ENCODE data around the gene NPHS1.
"Not testable (repeated sequence)": the region's sequence is repeated elsewhere in the genome, so short reads cannot be mapped to it uniquely, and the experiment has no call there.

NPHS1 gene

GRCh38 chr19:35888398-35888797, 36.1 kb upstream of the NPHS1 start:
- H3K4me3 Mint-ChIP-seq: no peak overlapping the region
- peaks cover 20% of the 10 kb centered on the region for H3K4me1 Mint-ChIP-seq (ENCODE audit: low read depth)
- H3K9me3 Mint-ChIP-seq: no peaks in the 10 kb centered on the region
- H3K27me3 Mint-ChIP-seq: no peaks in the 10 kb centered on the region
- H3K36me3 Mint-ChIP-seq (ENCODE audit: low read depth): peaks cover 80% of the 10 kb centered on the region
- peak overlapping the region; percentile 34 for H3K27ac Mint-ChIP-seq
- intact Hi-C loops (cut with micrococcal nuclease): no loop called here

DNA sequence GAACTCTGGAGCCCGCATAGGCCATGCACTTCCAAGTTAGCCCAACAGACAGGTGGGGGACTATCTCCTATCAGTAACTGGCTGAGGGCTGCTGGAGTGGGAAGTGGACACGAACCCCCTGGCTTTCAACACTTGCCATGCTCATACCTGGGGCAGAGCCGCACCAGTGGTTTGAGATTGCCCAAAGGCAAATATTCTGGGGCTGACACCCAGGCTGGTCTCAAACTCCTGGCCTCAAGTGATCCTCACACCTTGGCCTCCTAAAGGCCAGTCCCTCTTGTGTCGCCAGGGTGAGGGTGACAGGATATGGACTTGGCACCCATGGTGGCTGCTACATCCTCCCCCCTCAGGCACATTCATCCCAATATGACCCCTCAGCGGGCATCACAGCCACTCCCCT, 34.9 kb upstream of the NPHS1 start:
- no peaks in the 10 kb centered on the region for H3K9me3 Mint-ChIP-seq
- no peak overlapping the region for H3K27ac Mint-ChIP-seq
- no peaks in the 10 kb centered on the region for H3K27me3 Mint-ChIP-seq
- H3K36me3 Mint-ChIP-seq (ENCODE audit: low read depth): peaks cover 68% of the 10 kb centered on the region
- no peak overlapping the region for H3K4me3 Mint-ChIP-seq
- H3K4me1 Mint-ChIP-seq (ENCODE audit: low read depth): peaks cover 10% of the 10 kb centered on the region
- intact Hi-C loops (cut with micrococcal nuclease): no loop called here

- H3K36me3 Mint-ChIP-seq (ENCODE audit: low read depth): peaks cover 55% of the 10 kb centered on the region
- H3K27me3 Mint-ChIP-seq: no peaks in the 10 kb centered on the region
- intact Hi-C loops (cut with micrococcal nuclease): no loop called here
- no peak overlapping the region for H3K4me3 Mint-ChIP-seq
- peaks cover 10% of the 10 kb centered on the region for H3K4me1 Mint-ChIP-seq (ENCODE audit: low read depth)
- H3K9me3 Mint-ChIP-seq: no peaks in the 10 kb centered on the region
- H3K27ac Mint-ChIP-seq: peak overlapping the region; percentile 12
Observed at GRCh38 chr19:35885904-35886303, 33.6 kb upstream of the NPHS1 start.

- Mint-ChIP-seq H3K36me3 (ENCODE audit: low read depth) (peaks cover 49% of the 10 kb centered on the region), H3K4me1 (ENCODE audit: low read depth) (peaks cover 10% of the 10 kb centered on the region), H3K27ac (peak overlapping the region; percentile 12), H3K9me3 (no peaks in the 10 kb centered on the region), H3K27me3 (no peaks in the 10 kb centered on the region), H3K4me3 (no peak overlapping the region)
- intact Hi-C loops (cut with micrococcal nuclease): no loop called here
Observed at GRCh38 chr19:35885225-35885738, 33.0 kb upstream of the NPHS1 start.

GRCh38 chr19:35883882-35884281, 31.6 kb upstream of the NPHS1 start:
- peaks cover 21% of the 10 kb centered on the region for H3K4me1 Mint-ChIP-seq (ENCODE audit: low read depth)
- peaks cover 35% of the 10 kb centered on the region for H3K36me3 Mint-ChIP-seq (ENCODE audit: low read depth)
- H3K27me3 Mint-ChIP-seq: peaks cover 8% of the 10 kb centered on the region
- intact Hi-C loops (cut with micrococcal nuclease): no loop called here
- no peak overlapping the region for H3K4me3 Mint-ChIP-seq
- no peak overlapping the region for H3K27ac Mint-ChIP-seq
- no peaks in the 10 kb centered on the region for H3K9me3 Mint-ChIP-seq

DNA sequence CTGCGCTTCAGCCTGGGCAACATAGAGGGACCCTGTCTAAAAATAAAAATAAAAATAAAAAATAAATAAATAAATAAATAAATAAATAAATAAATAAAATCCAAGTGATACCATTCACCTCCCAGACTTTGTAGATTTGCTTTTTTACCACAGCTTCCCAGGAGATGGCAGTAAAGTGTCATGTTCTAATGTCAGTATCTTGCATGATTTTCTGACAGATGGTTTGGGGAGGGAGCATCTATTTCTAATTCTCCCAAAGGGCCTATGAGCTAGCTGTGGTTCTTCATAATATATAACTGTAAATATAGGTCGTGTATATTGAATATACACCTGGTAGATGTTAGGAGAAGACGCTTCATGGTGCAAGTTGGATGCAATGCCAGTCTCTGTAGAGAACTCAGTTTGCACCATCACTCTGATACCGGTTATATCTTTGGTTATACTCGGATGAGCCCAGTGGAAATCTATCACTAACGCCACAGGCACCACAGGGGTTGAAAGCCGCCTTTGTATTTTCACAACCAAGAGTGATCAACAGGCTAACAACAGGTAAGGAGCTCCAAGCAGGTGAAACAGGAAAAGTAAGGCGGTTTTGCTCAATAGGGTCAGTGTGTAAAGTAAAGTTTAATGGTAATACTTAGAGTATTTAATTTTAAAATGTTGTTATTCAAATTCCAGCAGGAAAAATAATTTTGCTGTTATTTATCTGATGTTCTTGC, 30.0 kb upstream of the NPHS1 start:
- H3K36me3 Mint-ChIP-seq (ENCODE audit: low read depth): peaks cover 19% of the 10 kb centered on the region
- no peak overlapping the region for H3K27ac Mint-ChIP-seq
- no peaks in the 10 kb centered on the region for H3K9me3 Mint-ChIP-seq
- no peak overlapping the region for H3K4me3 Mint-ChIP-seq
- peaks cover 11% of the 10 kb centered on the region for H3K4me1 Mint-ChIP-seq (ENCODE audit: low read depth)
- intact Hi-C loops (cut with micrococcal nuclease): loop anchor here (1.0 kb wide), 1 partner anchor 49 kb away; no protein-coding TSS in a partner anchor
- H3K27me3 Mint-ChIP-seq: peaks cover 24% of the 10 kb centered on the region

- intact Hi-C loops (cut with micrococcal nuclease): loop anchor here (1.0 kb wide), 1 partner anchor 52 kb away; no protein-coding TSS in a partner anchor
- Mint-ChIP-seq H3K27ac (peak overlapping the region; percentile 21), H3K9me3 (no peaks in the 10 kb centered on the region), H3K4me1 (ENCODE audit: low read depth) (peaks cover 11% of the 10 kb centered on the region), H3K27me3 (peaks cover 35% of the 10 kb centered on the region), H3K4me3 (peak overlapping the region; percentile 22), H3K36me3 (ENCODE audit: low read depth) (no peaks in the 10 kb centered on the region)
Observed at GRCh38 chr19:35879770-35880317, 27.5 kb upstream of the NPHS1 start.

DNA sequence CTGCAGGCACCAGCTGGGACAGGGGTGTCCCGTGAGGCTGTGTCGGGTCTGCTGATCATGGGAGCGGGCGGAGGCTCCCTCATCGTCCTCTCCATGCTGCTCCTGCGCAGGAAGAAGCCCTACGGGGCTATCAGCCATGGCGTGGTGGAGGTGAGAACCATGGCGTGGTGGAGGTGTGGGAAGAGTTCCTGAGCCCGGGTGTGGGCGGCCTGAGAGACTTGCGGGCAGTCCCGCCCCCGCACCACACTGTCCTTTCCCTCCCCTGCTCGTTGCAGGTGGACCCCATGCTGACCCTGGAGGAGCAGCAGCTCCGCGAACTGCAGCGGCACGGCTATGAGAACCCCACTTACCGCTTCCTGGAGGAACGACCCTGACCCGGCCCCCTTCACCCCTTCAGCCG, 26.8 kb upstream of the NPHS1 start:
- Mint-ChIP-seq H3K9me3 (no peaks in the 10 kb centered on the region), H3K27me3 (peaks cover 38% of the 10 kb centered on the region), H3K36me3 (ENCODE audit: low read depth) (no peaks in the 10 kb centered on the region), H3K27ac (peak overlapping the region; percentile 21), H3K4me1 (ENCODE audit: low read depth) (peaks cover 11% of the 10 kb centered on the region), H3K4me3 (no peak overlapping the region)
- intact Hi-C loops (cut with micrococcal nuclease): loop anchor here (1.0 kb wide), 1 partner anchor 53 kb away; no protein-coding TSS in a partner anchor

DNA sequence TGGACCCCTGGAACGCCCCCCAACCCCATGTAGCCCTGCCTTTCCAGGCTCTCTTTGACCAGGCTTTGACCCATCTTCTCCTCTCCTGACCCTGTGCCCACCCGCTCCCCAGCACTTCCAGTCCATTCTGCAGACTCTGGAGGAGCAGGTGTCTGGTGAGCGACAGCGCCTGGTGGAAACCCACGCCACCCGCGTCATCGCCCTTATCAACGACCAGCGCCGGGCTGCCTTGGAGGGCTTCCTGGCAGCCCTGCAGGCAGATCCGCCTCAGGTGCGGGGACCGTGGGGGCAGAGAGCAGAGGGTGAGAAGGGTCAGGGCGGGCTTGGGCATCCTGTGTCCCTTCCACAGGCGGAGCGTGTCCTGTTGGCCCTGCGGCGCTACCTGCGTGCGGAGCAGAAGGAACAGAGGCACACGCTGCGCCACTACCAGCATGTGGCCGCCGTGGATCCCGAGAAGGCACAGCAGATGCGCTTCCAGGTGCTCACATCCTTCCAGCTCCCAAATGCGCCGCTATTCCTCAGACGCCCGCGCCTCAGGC, 22.2 kb upstream of the NPHS1 start:
- Mint-ChIP-seq H3K36me3 (ENCODE audit: low read depth) (no peaks in the 10 kb centered on the region), H3K27me3 (peaks cover 60% of the 10 kb centered on the region), H3K27ac (no peak overlapping the region), H3K9me3 (peaks cover 6% of the 10 kb centered on the region), H3K4me1 (ENCODE audit: low read depth) (peaks cover 18% of the 10 kb centered on the region), H3K4me3 (no peak overlapping the region)
- intact Hi-C loops (cut with micrococcal nuclease): no loop called here

DNA sequence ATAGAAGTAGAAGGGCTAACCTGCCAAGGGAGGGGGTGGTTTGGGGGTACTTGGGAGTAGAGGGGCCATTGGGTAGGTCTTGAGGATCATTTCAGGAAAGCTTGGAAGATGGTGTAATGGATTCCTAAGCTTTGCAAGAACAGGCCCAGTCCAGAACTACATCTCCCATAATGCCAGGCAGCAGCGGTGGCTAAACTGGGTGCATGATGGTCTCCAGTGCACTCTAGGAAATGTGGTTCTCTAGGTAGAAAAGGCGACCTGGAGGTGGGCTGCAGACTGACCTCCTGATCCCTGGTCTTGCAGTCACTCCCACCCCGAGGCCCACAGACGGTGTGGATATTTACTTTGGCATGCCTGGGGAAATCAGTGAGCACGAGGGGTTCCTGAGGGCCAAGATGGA, 19.9 kb upstream of the NPHS1 start:
- no peak overlapping the region for H3K4me3 Mint-ChIP-seq

GRCh38 chr19:35871611-35872010, 19.3 kb upstream of the NPHS1 start:
- no peaks in the 10 kb centered on the region for H3K36me3 Mint-ChIP-seq (ENCODE audit: low read depth)
- peaks cover 6% of the 10 kb centered on the region for H3K9me3 Mint-ChIP-seq
- H3K4me3 Mint-ChIP-seq: no peak overlapping the region
- intact Hi-C loops (cut with micrococcal nuclease): no loop called here
- H3K4me1 Mint-ChIP-seq (ENCODE audit: low read depth): peaks cover 22% of the 10 kb centered on the region
- H3K27me3 Mint-ChIP-seq: peaks cover 58% of the 10 kb centered on the region
- H3K27ac Mint-ChIP-seq: no peak overlapping the region

More for the DNA sequence above, 19.9 kb upstream of the NPHS1 start:
- H3K27me3 Mint-ChIP-seq: peaks cover 56% of the 10 kb centered on the region
- H3K36me3 Mint-ChIP-seq (ENCODE audit: low read depth): no peaks in the 10 kb centered on the region
- no peak overlapping the region for H3K27ac Mint-ChIP-seq
- peaks cover 22% of the 10 kb centered on the region for H3K4me1 Mint-ChIP-seq (ENCODE audit: low read depth)
- H3K9me3 Mint-ChIP-seq: peaks cover 6% of the 10 kb centered on the region
- intact Hi-C loops (cut with micrococcal nuclease): no loop called here

- intact Hi-C loops (cut with micrococcal nuclease): no loop called here
- peaks cover 6% of the 10 kb centered on the region for H3K9me3 Mint-ChIP-seq
Observed at GRCh38 chr19:35870798-35871197, 18.5 kb upstream of the NPHS1 start.

GRCh38 chr19:35870124-35870736, 17.9 kb upstream of the NPHS1 start:
- H3K4me3 Mint-ChIP-seq: peak overlapping the region; percentile 65
- peaks cover 66% of the 10 kb centered on the region for H3K27me3 Mint-ChIP-seq
- peak overlapping the region; percentile 49 for H3K27ac Mint-ChIP-seq
- H3K4me1 Mint-ChIP-seq (ENCODE audit: low read depth): peaks cover 22% of the 10 kb centered on the region
- H3K9me3 Mint-ChIP-seq; H3K36me3 Mint-ChIP-seq (ENCODE audit: low read depth); intact Hi-C loops (cut with micrococcal nuclease): not testable (repeated sequence)

More at GRCh38 chr19:35870798-35871197, 18.5 kb upstream of the NPHS1 start:
- Mint-ChIP-seq H3K27me3 (peaks cover 61% of the 10 kb centered on the region), H3K36me3 (ENCODE audit: low read depth) (no peaks in the 10 kb centered on the region), H3K4me3 (no peak overlapping the region), H3K27ac (no peak overlapping the region), H3K4me1 (ENCODE audit: low read depth) (peaks cover 22% of the 10 kb centered on the region)
